ENCODE data around the gene CORO6.
"Not testable (repeated sequence)": the region's sequence is repeated elsewhere in the genome, so short reads cannot be mapped to it uniquely, and the experiment has no call there.

CORO6 gene

GRCh38 chr17:29622337-29623282, at the start of gene CORO6:
CORO6 (minus strand) TSS chr17:29622912; CDS start chr17:29621421, 1,491 bp downstream.
- DNase-seq (ENCODE audit: low read depth, low spot score): no peak

- DNase-seq (ENCODE audit: low read depth, low spot score): no peak
These were observed 48.9 kb upstream of the CORO6 start for GRCh38 chr17:29671661-29672060.

- no peak for DNase-seq (ENCODE audit: low read depth, low spot score)
These were observed 46.6 kb upstream of the CORO6 start for GRCh38 chr17:29669266-29669665.

GRCh38 chr17:29667969-29668368, 45.3 kb upstream of the CORO6 start:
- DNase-seq (ENCODE audit: low read depth, low spot score): no peak

DNA sequence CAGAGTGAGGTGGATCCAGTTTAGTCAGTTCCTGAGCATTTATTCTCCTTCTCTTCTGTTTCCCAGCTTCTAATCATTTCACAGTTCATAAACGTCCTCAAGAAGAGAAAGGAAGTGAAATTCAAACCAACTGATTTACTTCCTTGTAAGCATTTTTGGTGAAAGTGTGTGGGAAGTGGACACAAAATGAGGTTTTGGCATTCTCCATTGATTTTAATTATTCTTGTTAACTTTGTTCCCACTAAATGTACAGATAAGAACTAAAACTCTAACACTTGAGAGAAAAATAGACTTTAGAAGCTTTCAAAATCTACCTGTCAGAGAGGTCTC, 42.7 kb upstream of the CORO6 start:
- DNase-seq (ENCODE audit: low read depth, low spot score): no peak

- DNase-seq (ENCODE audit: low read depth, low spot score): no peak
These were observed 42.2 kb upstream of the CORO6 start for GRCh38 chr17:29664743-29665480.

DNA sequence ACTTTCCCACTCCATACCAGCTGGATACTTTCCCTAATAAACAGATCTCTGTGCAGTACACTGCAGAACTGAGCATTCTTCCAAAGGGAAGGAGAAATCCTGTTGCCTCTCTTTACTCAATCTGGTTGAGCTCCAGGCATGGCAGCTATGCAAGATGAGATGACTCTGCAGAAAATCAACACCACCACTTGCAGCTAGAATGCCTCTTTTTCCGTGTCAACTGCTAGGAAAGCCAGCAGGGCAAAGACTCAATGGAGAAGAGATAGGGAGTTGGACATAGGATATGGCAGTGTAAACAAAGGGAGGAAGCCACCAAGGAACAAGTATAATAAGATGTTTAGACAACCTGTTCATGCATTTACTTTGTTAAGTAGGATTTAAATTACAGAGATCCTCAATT, 40.4 kb upstream of the CORO6 start:
- no peak for DNase-seq (ENCODE audit: low read depth, low spot score)

DNA sequence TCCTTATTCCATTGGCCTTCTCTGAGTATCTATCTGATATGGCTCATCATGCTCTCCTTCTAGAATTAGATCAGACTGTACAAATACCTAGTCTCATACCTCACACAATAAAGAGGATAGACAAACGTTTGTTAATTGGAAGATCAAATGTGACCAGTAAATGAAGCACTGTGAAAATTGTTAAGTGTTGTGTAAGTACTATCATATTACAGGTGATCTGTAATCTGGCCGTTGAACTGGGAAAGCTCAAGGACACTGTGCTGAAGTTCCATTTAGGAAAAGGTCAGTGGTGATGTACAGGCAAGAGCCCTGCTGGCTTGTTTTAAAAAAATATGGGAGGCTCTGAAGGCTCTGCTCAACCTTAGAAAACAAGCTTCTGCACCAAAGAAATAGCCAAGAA, 38.5 kb upstream of the CORO6 start:
- DNase-seq (ENCODE audit: low read depth, low spot score): no peak

GRCh38 chr17:29659155-29659554, 36.4 kb upstream of the CORO6 start:
- DNase-seq (ENCODE audit: low read depth, low spot score): no peak

DNA sequence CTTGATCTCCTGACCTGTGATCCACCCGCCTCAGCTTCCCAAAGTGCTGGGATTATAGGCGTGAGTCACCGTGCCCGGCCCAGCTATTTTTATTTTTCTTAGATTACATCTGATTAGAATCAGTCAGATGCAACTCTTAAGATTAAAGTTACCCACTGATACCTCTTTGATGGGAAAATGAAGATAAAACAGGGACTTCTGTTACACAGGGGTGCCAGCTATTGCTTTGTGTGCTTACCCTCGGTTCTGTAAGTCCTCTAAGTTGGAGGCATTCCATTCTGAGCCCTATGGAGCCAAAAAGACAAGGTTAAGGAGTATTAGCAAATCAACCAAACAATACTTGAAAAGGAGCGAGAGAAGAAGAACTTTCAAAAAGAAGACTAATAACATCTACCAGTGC, 32.6 kb upstream of the CORO6 start:
- DNase-seq (ENCODE audit: low read depth, low spot score): no peak

- no peak for DNase-seq (ENCODE audit: low read depth, low spot score)
These were observed 31.4 kb upstream of the CORO6 start for GRCh38 chr17:29653995-29654714.

GRCh38 chr17:29652976-29653375, 30.3 kb upstream of the CORO6 start:
- no peak for DNase-seq (ENCODE audit: low read depth, low spot score)

DNA sequence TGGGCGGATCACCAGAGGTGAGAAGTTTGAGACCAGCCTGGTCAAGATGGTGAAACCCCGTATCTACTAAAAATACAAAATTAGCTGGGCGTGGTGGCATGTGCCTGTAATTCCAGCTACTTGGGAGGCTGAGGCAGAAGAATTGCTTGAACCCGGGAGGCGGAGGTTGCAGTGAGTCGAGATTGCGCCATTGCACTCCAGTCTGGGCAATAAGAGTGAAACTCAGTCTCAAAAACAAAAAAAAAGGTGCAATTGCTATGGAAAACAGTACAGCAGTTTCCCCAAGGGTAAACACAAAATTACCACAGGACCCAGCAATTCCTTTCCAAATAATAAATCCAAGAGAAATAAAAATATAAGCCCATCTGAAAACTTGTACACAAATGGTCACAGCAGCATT, 29.2 kb upstream of the CORO6 start:
- not testable (repeated sequence) for DNase-seq (ENCODE audit: low read depth, low spot score)

- DNase-seq (ENCODE audit: low read depth, low spot score): no peak
These were observed 27.7 kb upstream of the CORO6 start for GRCh38 chr17:29650396-29650795.

DNA sequence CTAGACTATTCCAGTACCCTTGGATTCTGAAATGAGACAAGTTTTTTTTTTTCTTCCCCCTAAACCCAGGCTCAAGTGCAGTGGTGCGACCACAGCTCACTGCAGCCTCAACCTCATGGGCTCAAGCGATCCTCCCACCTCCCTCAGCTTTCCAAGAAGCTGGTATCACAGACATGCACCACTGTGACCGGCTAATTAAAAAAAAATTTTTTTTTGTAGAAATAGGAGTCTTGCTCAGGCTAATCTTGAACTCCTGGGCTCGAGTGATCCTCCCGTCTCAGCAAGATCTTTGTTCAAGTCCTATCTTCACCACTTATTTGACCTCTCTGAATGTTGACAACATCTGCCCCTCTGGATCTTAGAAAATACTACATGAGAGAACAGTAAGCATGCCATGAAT, 26.6 kb upstream of the CORO6 start:
- no peak for DNase-seq (ENCODE audit: low read depth, low spot score)

DNA sequence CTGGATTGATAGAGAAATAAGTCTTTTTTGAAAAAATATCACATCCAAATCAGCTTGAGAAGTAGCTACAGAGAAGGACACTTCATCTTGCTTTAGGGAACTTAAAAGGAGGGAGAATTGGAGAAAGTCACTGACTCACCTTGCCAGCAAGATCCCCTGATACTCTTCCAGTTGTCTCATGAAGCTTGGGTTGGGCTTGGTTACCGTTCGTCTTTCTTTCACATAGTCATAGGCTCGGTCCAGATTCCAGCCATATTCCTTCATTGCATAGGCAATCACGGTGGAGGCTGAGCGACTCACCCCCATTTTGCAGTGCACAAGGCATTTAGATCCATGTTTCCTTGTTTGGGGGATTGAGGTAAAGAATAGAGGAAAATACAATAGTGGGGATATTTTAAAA, 25.3 kb upstream of the CORO6 start:
- no peak for DNase-seq (ENCODE audit: low read depth, low spot score)

GRCh38 chr17:29645515-29646051, 22.9 kb upstream of the CORO6 start:
- DNase-seq (ENCODE audit: low read depth, low spot score): no peak

GRCh38 chr17:29643817-29644160, 21.1 kb upstream of the CORO6 start:
- DNase-seq (ENCODE audit: low read depth, low spot score): no peak

- DNase-seq (ENCODE audit: low read depth, low spot score): no peak
These were observed 19.5 kb upstream of the CORO6 start for GRCh38 chr17:29642171-29642611.

- DNase-seq (ENCODE audit: low read depth, low spot score): no peak
These were observed 18.4 kb upstream of the CORO6 start for GRCh38 chr17:29640981-29641642.

DNA sequence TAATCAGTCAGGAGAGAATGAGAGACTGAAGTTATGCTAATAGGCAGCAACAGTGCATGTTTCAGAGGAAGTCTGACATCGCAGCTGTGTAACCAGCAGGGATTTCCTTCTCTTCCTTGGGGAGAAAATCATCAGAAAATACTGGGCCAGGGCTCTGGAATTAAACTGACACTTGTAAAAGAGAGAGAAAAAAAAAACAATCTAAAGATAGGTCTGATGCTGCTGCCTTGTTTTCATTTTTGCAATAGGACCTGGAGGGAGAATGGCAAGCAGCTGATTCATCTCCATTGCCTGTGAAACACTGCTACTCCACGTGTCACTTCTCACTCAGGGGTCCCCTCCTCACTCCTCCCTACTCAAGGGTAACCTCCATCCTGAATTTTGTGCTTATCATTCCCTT, 17.7 kb upstream of the CORO6 start:
- DNase-seq (ENCODE audit: low read depth, low spot score): no peak

- no peak for DNase-seq (ENCODE audit: low read depth, low spot score)
These were observed 11.2 kb upstream of the CORO6 start for GRCh38 chr17:29633886-29634285.

Measured in activated CD4-positive, CD25-positive, alpha-beta regulatory T cell treated with anti-CD3 and anti-CD28 coated beads, Interleukin-2, amount 50 U/mL, for 16 hours (primary cell).